HepG2 (cell line): ENCODE measurements around the gene MAVS. TPM values are rescaled to one million over a fixed set of nuclear protein-coding genes. Genes with fewer than 3 reads are reported as not detected.
A peak's percentile ranks its signal among the peaks of the same experiment; 100 is the strongest.

Experiments
- ATAC-seq: fragments of 200-7000 bp; cut with Tn5 transposase; 3 replicates; pipeline ENCODE4 v1.9.1; 2020; ENCODE audit warnings: mild to moderate bottlenecking, moderate library complexity
- BruUV-seq: library from RNA; stranded (reverse); fragments of 400-500 nt; replicated peaks from 2 replicates; lab custom pipeline; 2021; lab: Mats Ljungman, UMichigan
- CTCF ChIA-PET: fragments of 300-600 bp; formaldehyde crosslinking; extraction: SDS; loops from one replicate; lab custom pipeline; 2021; ENCODE audit warnings: low total read pairs, inconsistent platforms, low intra/inter-chr PET ratio; lab: Yijun Ruan, JAX
- POLR2A ChIA-PET: fragments of 350-600 bp; sonication (Branson Sonifier 250); formaldehyde crosslinking; loops from one replicate; lab custom pipeline; 2020; ENCODE audit warnings: antibody characterized with exemption, inconsistent platforms; lab: Yijun Ruan, JAX
- DNase-seq: peaks from one replicate; pipeline ENCODE4 v3.0.0-alpha.2; 2015; ENCODE audit warnings: low spot score
- FAIRE-seq: peaks from 3 replicates; lab custom pipeline; 2011; peaks lifted over from hg19 to GRCh38; lab: Jason Lieb, UNC
- H2AFZ ChIP-seq: one replicate; pipeline ENCODE4 v1.6.1; 2011; ENCODE audit warnings: low read length, inconsistent platforms
- H3K27ac ChIP-seq: fragments of 300-600 bp; 3 replicates; pipeline ENCODE4 v1.8.0; 2011; ENCODE audit warnings: mixed run types, mild to moderate bottlenecking, mixed read lengths, low read length, inconsistent platforms; ENCODE audit not compliant: insufficient read depth; ENCODE audit errors: extremely low read length
- H3K27me3 ChIP-seq, 2 experiments: fragments of 200-600 bp in 1 of 2; 2 replicates in 1 of 2; 3 replicates in 1 of 2; pipeline versions ENCODE4 v1.6.0 to v1.8.0; 2011; ENCODE audit warnings: low read length in 2 of 2, mild to moderate bottlenecking in 2 of 2, moderate library complexity in 2 of 2, inconsistent platforms in 1 of 2; ENCODE audit not compliant: insufficient read depth in 2 of 2, control insufficient read depth in 1 of 2
- H3K36me3 ChIP-seq, 2 experiments: fragments of 200-600 bp in 1 of 2; replicated peaks in 1 of 2; 2 replicates in 1 of 2; 3 replicates in 1 of 2; pipeline versions ENCODE4 v1.5.1 to v1.8.0; 2011; ENCODE audit warnings: low read length in 2 of 2, inconsistent platforms in 1 of 2; ENCODE audit not compliant: insufficient read depth in 2 of 2, control insufficient read depth in 1 of 2
- H3K4me1 ChIP-seq: 2 replicates; pipeline ENCODE4 v1.5.1; 2012; ENCODE audit warnings: low read length, inconsistent platforms; ENCODE audit not compliant: insufficient read depth
- H3K4me2 ChIP-seq: 2 replicates; pipeline ENCODE4 v1.6.0; 2011; ENCODE audit warnings: low read depth, low read length, inconsistent platforms
- H3K4me3 ChIP-seq, 3 experiments: fragments of 200-600 bp in 1 of 3; sonication (generic), shearing (Covaris generic) in 1 of 3; replicated peaks in 1 of 3; 2 replicates each; pipeline ENCODE4 v1.5.1; 2011 to 2016; ENCODE audit warnings: low read length in 3 of 3, inconsistent platforms in 2 of 3, low read depth in 2 of 3, mild to moderate bottlenecking in 2 of 3, control low read depth in 1 of 3, mixed read lengths in 1 of 3; ENCODE audit not compliant: insufficient read depth in 1 of 3
- H3K79me2 ChIP-seq: one replicate; pipeline ENCODE4 v1.6.1; 2011; ENCODE audit warnings: low read length, inconsistent platforms; ENCODE audit not compliant: insufficient read depth
- H3K9ac ChIP-seq: 2 replicates; pipeline ENCODE4 v1.6.0; 2011; ENCODE audit warnings: mild to moderate bottlenecking, low read depth, low read length, inconsistent platforms; ENCODE audit not compliant: insufficient read depth
- H3K9me3 ChIP-seq: 2 replicates; pipeline ENCODE4 v1.5.1; 2012; ENCODE audit warnings: mild to moderate bottlenecking, low read length
- H4K20me1 ChIP-seq: 2 replicates; pipeline ENCODE4 v1.6.0; 2011; ENCODE audit warnings: inconsistent platforms, mild to moderate bottlenecking, low read length, moderate library complexity; ENCODE audit not compliant: insufficient read depth
- AHR ChIP-seq: IDR thresholded peaks from 2 replicates; pipeline ENCODE4 v1.6.1; 2018; ENCODE audit warnings: missing genetic modification reagents, missing compliant biosample characterization
- IKZF4 ChIP-seq: sonication (generic); formaldehyde crosslinking; IDR thresholded peaks from 2 replicates; pipeline ENCODE4 v1.5.1; 2020; ENCODE audit warnings: borderline replicate concordance, mild to moderate bottlenecking, low read depth, missing genetic modification reagents; ENCODE audit errors: not compliant biosample characterization
- NONO ChIP-seq, 2 experiments: fragments of 450-650 bp in 1 of 2; sonication (generic) in 1 of 2; formaldehyde crosslinking in 1 of 2; IDR thresholded peaks in 1 of 2; conservative IDR thresholded peaks in 1 of 2; 2 replicates each; pipeline versions ENCODE4 v1.6.1 to v1.8.0; 2017 to 2022; ENCODE audit warnings: mild to moderate bottlenecking in 1 of 2, missing genetic modification reagents in 1 of 2, moderate library complexity in 1 of 2
- PLSCR1 ChIP-seq: sonication (generic); formaldehyde crosslinking; IDR thresholded peaks from 2 replicates; pipeline ENCODE4 v1.5.0; 2020; ENCODE audit warnings: missing genetic modification reagents, mild to moderate bottlenecking, borderline replicate concordance
- REXO4 ChIP-seq: sonication (generic); formaldehyde crosslinking; IDR thresholded peaks from 2 replicates; pipeline ENCODE4 v1.8.0; 2022; ENCODE audit warnings: missing genetic modification reagents, mild to moderate bottlenecking, borderline replicate concordance
- SMAD3 ChIP-seq: sonication (generic); formaldehyde crosslinking; IDR thresholded peaks from 2 replicates; pipeline ENCODE4 v1.4.0; 2020; ENCODE audit warnings: missing genetic modification reagents
- XBP1 ChIP-seq: sonication (generic); formaldehyde crosslinking; IDR thresholded peaks from 2 replicates; pipeline ENCODE4 v1.5.0; 2020; ENCODE audit warnings: missing genetic modification reagents
- ZNF33A ChIP-seq: sonication (generic); formaldehyde crosslinking; IDR thresholded peaks from 2 replicates; pipeline ENCODE4 v1.5.1; 2020; ENCODE audit warnings: missing genetic modification reagents, mild to moderate bottlenecking, moderate library complexity, borderline replicate concordance
- ZNF432 ChIP-seq: sonication (generic); formaldehyde crosslinking; IDR thresholded peaks from 2 replicates; pipeline ENCODE4 v1.5.0; 2020; ENCODE audit warnings: missing genetic modification reagents, mild to moderate bottlenecking, borderline replicate concordance
- ZNF781 ChIP-seq: sonication (generic); formaldehyde crosslinking; IDR thresholded peaks from 2 replicates; pipeline ENCODE4 v1.5.1; 2020; ENCODE audit warnings: borderline replicate concordance, mild to moderate bottlenecking, missing genetic modification reagents; ENCODE audit errors: not compliant biosample characterization
- WGBS: methylation state at CpG from one replicate; pipeline ENCODE4 v1.1.6; 2017; ENCODE audit warnings: low lambda C conversion rate; 5-methylcytosine and 5-hydroxymethylcytosine counted together
- in situ Hi-C: cut with HindIII; loops from 2 replicates; pipeline ENCODE4 v1.10.0; 2017; ENCODE audit warnings: low pct_unique_long_range_greater_than_20kb; ENCODE audit not compliant: extremely low pct_ligation_motif_present
- intact Hi-C: fragments of 100-400 bp; cut with micrococcal nuclease; formaldehyde crosslinking; loops from one replicate; pipeline ENCODE4 v1.10.0; 2022; ENCODE audit not compliant: unreplicated experiment
- polyA plus RNA-seq, 8 experiments: library from polyadenylated mRNA; depleted of rRNA in 3 of 8; stranded (reverse) in 7 of 8; unstranded in 1 of 8; fragments of >200 nt; fragmentation: Illumina TruSeq in 4 of 8; extraction: Trizol in 4 of 8; gene quantifications; 2 replicates each; pipeline versions ENCODE4 v1.2.1 to v1.2.3, GENCODE V29; 2011 to 2016; ENCODE audit warnings: low read depth in 4 of 8, missing spikeins in 1 of 8, mixed read lengths in 1 of 8; ENCODE audit not compliant: insufficient read depth in 1 of 8
- total RNA-seq, 5 experiments: library from RNA; depleted of rRNA; stranded (reverse); fragments of >200 nt; fragmentation: Illumina TruSeq; extraction: Trizol; gene quantifications; 2 replicates each; pipeline ENCODE4 v1.2.3, GENCODE V29; 2016; ENCODE audit warnings: low read depth in 1 of 5
- TF ChIP-seq, protein P1 (sequence below): sonication (generic); formaldehyde crosslinking; conservative IDR thresholded peaks from 2 replicates; pipeline ENCODE4 v1.8.0; 2022; ENCODE audit warnings: mild to moderate bottlenecking, moderate library complexity, missing genetic modification reagents
- TF ChIP-seq, protein P2 (sequence below): sonication (generic); formaldehyde crosslinking; IDR thresholded peaks from 2 replicates; pipeline ENCODE4 v1.8.0; 2022; ENCODE audit warnings: missing genetic modification reagents, mild to moderate bottlenecking, borderline replicate concordance
- TF ChIP-seq, protein P3 (sequence below): sonication (generic); formaldehyde crosslinking; IDR thresholded peaks from 2 replicates; pipeline ENCODE4 v1.5.1; 2020; ENCODE audit warnings: missing genetic modification reagents, mild to moderate bottlenecking, borderline replicate concordance

MAVS gene
- total and polyA plus RNA-seq, 2 of the 13 experiments (the other 11 are each of a cell fraction or from before 2014, with no cell fraction given), result 27.3 to 36.6 TPM

- Histone ChIP-seq H3K79me2 (no peaks in the 10 kb centered on the region), H3K4me3 (no peak overlapping the region), H3K9me3 (no peaks in the 10 kb centered on the region), H3K4me2 (no peak overlapping the region), H3K27ac (no peak overlapping the region), H3K9ac (no peak overlapping the region), H3K36me3 (no peaks in the 10 kb centered on the region), H3K27me3 (peaks cover 3 to 14% of the 10 kb centered on the region in 2 experiments; a peak in 3 of 5 replicates), H3K4me1 (peaks cover 51% of the 10 kb centered on the region), H2AFZ (no peak overlapping the region), H4K20me1 (no peaks in the 10 kb centered on the region)
- ATAC-seq, result no peak; the same call in 2 of the 3 replicates
- in situ Hi-C loops, result no loop called here
- 49% methylated on average over 8 of the region's 8 CpGs for WGBS
- no TSS peak for BruUV-seq
- POLR2A ChIA-PET, result interaction anchor here (1.4 to 2.8 kb wide), 3 partner anchors 17 to 30 kb away, joined by 4 to 10 read pairs (median 4); partner anchors contain the start of genes CDC25B and CENPB
- no peak for FAIRE-seq
- CTCF ChIA-PET, result no interaction called here
- no peak for DNase-seq
- intact Hi-C loops, result no loop called here
- TF ChIP-seq ZNF432 (CRISPR knock-in tag), result no peak
- no peak for TF ChIP-seq NONO (IDR thresholded peaks at IDR 0.05)
- no peak for TF ChIP-seq NONO (CRISPR knock-in tag; conservative IDR thresholded peaks at IDR 0.05)
- TF ChIP-seq, protein P1, sequence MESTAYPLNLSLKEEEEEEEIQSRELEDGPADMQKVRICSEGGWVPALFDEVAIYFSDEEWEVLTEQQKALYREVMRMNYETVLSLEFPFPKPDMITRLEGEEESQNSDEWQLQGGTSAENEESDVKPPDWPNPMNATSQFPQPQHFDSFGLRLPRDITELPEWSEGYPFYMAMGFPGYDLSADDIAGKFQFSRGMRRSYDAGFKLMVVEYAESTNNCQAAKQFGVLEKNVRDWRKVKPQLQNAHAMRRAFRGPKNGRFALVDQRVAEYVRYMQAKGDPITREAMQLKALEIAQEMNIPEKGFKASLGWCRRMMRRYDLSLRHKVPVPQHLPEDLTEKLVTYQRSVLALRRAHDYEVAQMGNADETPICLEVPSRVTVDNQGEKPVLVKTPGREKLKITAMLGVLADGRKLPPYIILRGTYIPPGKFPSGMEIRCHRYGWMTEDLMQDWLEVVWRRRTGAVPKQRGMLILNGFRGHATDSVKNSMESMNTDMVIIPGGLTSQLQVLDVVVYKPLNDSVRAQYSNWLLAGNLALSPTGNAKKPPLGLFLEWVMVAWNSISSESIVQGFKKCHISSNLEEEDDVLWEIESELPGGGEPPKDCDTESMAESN (CRISPR knock-in tag), result no peak
- TF ChIP-seq ZNF33A (CRISPR knock-in tag), result no peak
- no peak for TF ChIP-seq SMAD3 (CRISPR knock-in tag)
- no peak for TF ChIP-seq AHR (CRISPR knock-in tag)
- no peak for TF ChIP-seq XBP1 (CRISPR knock-in tag)
- TF ChIP-seq, protein P2, sequence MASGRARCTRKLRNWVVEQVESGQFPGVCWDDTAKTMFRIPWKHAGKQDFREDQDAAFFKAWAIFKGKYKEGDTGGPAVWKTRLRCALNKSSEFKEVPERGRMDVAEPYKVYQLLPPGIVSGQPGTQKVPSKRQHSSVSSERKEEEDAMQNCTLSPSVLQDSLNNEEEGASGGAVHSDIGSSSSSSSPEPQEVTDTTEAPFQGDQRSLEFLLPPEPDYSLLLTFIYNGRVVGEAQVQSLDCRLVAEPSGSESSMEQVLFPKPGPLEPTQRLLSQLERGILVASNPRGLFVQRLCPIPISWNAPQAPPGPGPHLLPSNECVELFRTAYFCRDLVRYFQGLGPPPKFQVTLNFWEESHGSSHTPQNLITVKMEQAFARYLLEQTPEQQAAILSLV (CRISPR knock-in tag), result peak; percentile 30; the same call in 1 of the 2 replicates
- no peak for TF ChIP-seq ZNF781 (CRISPR knock-in tag)
- TF ChIP-seq REXO4 (CRISPR knock-in tag), result no peak
- TF ChIP-seq PLSCR1 (CRISPR knock-in tag), result no peak
- no peak for TF ChIP-seq IKZF4 (CRISPR knock-in tag)
- TF ChIP-seq, protein P3, sequence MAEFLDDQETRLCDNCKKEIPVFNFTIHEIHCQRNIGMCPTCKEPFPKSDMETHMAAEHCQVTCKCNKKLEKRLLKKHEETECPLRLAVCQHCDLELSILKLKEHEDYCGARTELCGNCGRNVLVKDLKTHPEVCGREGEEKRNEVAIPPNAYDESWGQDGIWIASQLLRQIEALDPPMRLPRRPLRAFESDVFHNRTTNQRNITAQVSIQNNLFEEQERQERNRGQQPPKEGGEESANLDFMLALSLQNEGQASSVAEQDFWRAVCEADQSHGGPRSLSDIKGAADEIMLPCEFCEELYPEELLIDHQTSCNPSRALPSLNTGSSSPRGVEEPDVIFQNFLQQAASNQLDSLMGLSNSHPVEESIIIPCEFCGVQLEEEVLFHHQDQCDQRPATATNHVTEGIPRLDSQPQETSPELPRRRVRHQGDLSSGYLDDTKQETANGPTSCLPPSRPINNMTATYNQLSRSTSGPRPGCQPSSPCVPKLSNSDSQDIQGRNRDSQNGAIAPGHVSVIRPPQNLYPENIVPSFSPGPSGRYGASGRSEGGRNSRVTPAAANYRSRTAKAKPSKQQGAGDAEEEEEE (CRISPR knock-in tag), result peak; percentile 58; the same call in 1 of the 2 replicates
Observed at GRCh38 chr20:3812975-3813847, 33.4 kb upstream of the MAVS start.
